Stimulated activated CD4-positive, alpha-beta T cell treated with anti-CD3 and anti-CD28 coated beads, Interleukin-4, amount 100 ng/mL, for 4 hours (primary cell): ENCODE data around the gene MARCHF10.

Experiments used
- DNase-seq, 2 experiments: peaks; one replicate each; pipeline ENCODE4 v3.0.0-alpha.2; 2020

The MARCHF10 gene

GRCh38 chr17:62653826-62654761 lies 154.0 kb downstream of the MARCHF10 start:
- DNase-seq = no peak

GRCh38 chr17:62653002-62653825 lies 154.9 kb downstream of the MARCHF10 start:
- peak; percentile 87 to 90 for DNase-seq

- no peak for DNase-seq
These were observed 155.7 kb downstream of the MARCHF10 start for GRCh38 chr17:62652251-62653001.
